Fibroblast of peridontal ligament (primary cell): ENCODE data around the gene PPP2R3A.
"Not testable (repeated sequence)": the region's sequence is repeated elsewhere in the genome, so short reads cannot be mapped to it uniquely, and the experiment has no call there.

Source experiments
- DNase-seq: peaks from one replicate; pipeline ENCODE4 v3.0.0-alpha.2; 2010; ENCODE audit errors: extremely low read depth

Gene PPP2R3A

DNA sequence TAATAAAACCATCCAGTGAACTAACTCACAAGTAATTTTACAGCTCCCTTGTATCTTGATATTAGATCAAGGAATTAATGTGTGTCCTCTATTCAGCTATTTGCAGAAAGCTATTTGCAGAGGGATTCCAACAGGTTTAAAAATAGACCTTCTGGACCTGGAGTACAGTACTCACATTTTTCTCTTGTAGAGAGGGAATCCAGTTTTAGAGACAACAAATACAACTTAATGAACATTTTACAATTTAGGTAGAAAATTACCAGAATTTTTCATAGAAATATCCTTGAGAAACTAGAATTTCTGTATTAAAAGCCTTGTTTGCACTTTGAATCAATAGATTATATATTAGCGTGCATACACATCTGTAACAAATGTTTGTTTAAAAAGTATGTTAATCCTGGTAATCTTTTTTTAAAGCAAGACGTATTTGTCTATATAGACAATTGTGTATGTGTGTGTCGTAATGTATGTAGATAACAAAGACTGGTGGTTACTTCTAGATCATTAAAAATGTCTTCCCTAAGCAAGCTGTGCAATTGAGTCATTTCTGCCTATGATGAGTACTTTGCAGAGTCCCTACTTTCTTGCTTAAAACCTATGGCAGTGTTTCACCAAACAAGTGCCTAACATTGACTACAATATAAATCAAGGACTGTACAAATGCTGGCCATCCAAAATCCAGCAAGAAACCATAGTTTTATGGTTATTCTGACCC, 57.9 kb downstream of the PPP2R3A start:
- DNase-seq: no peak

- no peak for DNase-seq
Observed at GRCh38 chr3:136036306-136036705, 70.8 kb downstream of the PPP2R3A start.

- DNase-seq: no peak
Observed at GRCh38 chr3:136038668-136039067, 73.1 kb downstream of the PPP2R3A start.

DNA sequence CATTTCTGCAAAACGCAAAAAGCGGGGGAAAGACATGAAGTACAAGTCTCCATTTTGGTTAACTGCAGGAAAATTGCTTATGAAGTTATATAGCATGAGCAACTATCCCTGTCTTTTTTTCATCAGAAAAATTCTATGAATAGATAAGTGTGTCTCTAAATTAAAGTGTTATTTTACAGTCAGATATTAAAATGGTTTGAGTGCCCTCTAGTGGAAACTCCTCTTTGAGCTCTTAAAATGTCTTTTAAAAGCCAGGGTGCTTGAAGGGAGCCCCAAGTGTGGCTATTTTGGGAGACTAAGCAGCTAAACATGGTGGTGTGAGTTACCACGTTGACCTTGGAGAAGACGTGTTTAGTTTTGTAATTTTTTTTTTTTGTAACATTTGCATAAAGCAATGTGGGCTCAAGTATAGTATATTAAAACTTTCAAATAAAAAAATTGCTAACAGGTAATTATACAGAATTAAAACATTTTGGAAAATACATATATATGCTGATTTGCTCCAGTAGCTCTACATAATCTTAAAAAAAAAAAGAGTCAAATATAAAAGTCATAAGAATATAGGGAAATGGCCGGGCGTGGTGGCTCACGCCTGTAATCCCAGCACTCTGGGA, 77.2 kb downstream of the PPP2R3A start:
- DNase-seq: peak; percentile 87

DNA sequence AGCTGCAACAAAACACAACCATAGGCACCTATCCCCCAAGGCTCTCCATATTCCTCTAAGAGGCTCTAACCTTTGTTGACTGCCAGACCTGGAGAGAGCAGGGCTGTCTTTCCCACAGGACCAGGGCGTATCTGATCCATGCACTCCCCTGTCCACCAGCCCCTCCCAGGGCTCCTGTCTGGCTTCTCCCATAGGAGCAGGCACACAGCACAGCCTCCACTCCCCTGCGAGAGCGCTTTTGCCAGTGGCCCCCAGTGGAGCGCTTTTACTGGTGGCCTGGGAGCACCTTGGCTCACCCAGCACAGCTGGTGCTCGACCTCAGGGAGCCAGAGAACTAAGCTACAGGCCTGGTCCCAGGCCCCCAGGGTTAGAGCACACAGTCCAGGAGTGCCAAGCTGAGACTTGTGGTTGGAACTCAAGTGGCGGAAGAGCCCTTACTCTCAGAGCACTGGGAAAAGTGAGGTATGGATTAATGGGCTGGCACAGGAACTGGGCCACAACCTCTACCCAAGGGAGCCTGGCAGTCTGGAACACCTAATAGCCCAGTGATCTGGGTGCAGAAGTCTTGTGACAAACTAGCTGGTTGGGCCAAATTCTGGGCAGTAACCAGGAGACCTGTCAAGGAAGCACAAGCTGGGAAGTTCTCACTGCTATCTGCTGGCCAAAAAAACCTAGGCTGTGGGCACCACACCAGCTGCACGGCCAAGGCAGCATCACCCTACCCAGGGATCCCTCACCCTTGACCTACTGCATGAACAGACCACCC, 79.6 kb downstream of the PPP2R3A start:
- no peak for DNase-seq

DNA sequence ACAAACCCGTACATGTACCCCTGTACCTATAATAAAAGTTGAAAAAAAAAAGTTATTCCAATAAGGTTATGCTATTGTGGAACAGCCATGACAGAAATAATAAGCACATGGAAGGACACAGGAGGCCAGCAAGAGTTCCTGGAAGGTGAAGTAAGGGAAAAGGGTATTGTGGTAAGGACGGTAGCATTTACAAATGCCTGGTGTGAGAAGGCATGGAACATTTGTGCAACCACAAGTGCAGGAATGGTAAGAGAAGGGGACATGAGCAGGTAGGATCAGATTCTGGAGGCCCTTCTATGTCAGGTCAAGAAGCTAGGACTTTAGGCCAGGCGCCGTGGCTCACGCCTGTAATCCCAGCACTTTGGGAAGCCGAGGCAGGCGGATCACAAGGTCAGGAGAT, 82.5 kb downstream of the PPP2R3A start:
- no peak for DNase-seq

DNA sequence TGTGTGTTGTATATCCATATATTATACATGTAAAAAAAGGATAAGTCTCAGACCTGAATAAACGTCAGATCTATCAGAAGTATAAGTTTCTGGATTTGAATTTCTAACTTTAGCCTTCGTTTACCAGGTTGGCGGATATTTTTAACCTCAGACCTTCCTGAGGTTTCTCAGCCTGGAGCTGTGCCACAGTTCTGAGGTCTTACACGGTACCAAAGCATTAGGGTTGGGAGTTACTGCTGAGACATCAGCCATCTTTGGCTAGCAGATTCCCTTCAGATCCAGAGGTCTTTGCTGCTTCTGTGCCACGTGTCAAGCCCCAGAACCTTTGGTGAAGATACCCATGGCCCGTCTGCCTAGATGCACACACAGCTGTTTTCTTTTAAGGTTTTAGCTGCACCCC, 84.7 kb downstream of the PPP2R3A start:
- DNase-seq: no peak

- DNase-seq: no peak
Observed at GRCh38 chr3:136055491-136055890, 90.0 kb downstream of the PPP2R3A start.

- DNase-seq: no peak
Observed at GRCh38 chr3:136067211-136067610, 101.7 kb downstream of the PPP2R3A start.

DNA sequence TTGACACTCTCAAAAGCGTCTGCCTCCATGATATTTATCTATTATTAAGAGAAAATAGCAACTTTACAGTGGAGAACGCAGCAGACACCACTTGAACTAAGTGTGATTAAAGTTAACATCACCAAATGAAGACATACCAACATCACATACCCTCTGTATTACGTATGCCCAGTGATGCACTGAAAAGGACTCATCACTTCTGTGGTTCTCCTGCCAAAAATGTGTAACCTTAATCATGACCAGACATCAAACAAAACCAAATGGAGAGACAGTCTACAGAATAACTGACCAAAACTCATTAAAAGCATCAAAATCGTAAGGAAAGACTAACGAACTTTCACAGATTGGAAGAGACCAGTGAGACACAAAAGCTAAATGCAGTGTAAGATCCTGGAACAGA, 103.2 kb downstream of the PPP2R3A start:
- peak; percentile 86 for DNase-seq

GRCh38 chr3:136069933-136070332, 104.4 kb downstream of the PPP2R3A start:
- peak; percentile 44 for DNase-seq

DNA sequence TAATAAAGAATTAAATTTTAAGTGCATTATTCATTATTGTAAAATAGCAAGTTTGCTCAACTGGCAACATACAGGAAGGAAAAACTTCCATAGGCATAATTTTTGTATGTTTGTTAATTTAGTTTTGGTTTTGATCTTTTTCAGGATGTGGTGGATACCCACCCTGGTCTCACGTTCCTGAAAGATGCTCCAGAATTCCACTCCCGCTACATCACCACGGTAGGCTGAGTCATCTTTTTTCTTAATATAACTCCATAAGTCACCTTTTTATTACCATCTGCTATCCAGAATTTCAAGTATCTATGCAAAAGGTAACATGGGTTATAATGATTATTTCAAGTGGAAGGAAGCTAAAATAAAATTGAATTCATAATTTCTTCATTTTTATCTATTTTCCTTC, 104.8 kb downstream of the PPP2R3A start:
- DNase-seq: peak; percentile 66

GRCh38 chr3:136070953-136071949, 105.7 kb downstream of the PPP2R3A start:
- peak; percentile 49 for DNase-seq

- peak; percentile 55 for DNase-seq
Observed at GRCh38 chr3:136074546-136075170, 109.1 kb downstream of the PPP2R3A start.

DNA sequence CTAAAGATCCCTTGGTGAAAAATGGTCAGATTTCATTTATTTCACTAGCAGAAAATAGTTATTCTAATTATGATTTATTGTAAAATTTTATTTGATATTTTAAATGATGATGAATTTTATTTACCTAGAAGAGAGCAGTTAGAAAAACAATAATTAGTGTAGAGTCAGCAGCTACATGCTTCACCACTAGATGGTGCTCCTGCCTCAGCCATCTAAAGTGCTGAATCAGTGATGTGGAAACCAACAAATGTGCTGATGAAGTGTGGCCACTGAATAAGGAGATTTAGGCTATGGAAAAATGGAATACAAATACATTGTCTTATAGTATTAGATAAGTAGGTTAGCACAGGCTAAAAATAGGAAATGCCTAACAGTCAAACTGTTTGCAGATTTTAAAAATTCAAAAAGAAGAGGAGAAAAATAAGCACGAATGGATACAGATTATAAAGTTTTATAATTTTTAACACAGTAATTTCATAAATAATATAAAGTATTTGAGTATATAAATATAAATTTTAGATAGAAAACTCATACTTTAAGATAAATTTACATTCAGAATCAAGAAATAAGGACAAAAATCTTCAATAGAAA, 109.8 kb downstream of the PPP2R3A start:
- DNase-seq: peak; percentile 91

DNA sequence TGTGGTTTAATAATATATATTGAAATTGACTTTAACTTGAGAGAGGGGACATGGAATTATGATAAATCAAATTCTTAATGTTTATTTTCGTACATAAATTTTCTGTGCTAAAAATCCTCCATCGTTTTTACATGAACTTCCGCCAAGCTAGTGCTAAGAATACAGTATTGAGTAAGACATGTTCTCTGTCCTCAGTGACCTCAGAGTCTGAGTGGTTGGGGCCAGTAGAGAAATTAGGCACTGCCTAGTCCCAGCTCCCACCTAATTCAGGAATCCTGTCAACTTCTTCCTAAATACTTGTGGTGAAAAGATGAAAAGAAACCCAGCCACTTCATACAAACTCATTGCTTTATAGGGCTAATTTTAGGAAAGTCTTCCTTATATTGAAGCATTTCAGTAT, 110.3 kb downstream of the PPP2R3A start:
- DNase-seq: peak; percentile 49

DNA sequence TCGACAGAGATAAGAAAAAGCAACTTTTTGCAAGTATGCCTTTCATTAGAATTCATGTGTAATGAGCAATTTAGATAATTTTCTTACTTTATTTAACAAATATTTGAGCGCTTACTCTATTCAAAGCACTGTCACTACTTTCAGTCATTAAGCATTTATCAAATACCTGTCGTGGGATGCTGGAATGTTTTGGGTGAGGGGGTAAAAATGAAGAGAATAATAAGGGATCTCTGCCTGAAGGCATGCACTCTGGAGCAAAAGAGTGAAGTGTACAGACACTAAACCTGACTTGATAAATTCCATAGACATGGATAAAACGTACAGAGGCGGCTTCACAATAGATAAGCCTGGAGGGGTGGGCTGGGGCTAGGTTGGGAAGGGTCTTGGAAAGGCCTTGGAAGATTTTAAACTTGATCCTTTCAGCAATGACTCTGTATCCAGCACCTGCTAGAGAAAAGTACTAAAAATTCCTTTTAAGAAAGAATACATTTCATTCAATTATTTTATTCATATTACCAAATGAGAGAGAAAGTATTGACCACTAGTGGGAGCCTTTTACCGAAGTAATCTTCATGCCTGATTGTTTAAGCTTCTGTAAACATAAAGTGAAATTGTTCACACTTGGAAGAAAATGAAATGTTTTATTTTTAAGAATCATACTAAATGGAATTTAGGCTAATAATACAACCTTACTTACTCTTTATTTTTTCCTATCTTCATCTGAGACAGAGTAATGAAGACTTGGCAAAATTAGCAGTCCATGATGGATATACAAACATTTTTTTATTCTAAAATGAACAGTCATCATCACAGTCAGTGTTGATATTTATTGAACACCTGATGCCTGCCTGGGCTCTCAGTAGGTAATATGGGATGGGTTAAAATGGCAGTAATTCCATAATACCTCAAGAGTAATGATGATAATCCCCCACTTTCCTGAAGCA, 113.2 kb downstream of the PPP2R3A start:
- peak; percentile 63 for DNase-seq

DNA sequence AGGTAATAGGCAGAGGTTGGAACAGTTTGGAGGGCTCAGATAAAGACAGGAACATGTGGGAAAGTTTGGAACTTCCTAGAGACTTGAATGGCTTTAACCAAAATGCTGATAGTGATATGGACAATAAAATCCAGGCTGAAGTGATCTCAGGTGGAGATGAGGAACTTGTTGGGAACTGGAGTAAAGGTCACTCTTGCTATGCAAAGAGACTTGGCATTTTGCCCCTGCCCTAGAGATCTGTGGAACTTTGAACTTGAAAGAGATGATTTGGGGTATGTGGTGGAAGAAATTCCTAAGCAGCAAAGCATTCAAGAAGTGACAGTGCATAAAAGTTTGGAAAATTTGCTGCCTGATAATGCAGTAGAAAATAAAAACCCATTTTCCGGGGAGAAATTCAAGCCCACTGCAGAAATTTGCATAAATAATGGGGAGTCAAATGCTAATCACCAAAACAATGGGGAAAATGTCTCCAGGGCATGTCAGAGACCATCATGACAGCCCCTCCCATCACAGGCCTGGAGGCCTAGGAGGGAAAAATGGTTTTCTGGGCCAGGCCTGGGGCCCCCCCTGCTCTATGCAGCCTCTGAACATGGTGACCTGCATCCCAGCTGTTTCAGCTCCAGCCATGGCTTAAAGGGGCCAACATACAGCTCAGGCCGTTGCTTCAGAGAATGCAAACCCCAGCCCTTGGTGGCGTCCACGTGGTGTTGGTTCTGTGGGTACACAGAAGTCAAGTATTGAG, 118.3 kb downstream of the PPP2R3A start:
- DNase-seq: not testable (repeated sequence)

- not testable (repeated sequence) for DNase-seq
Observed at GRCh38 chr3:136085067-136085466, 119.5 kb downstream of the PPP2R3A start.
